NCI-H2029 treated with DMSO at 0.1 percent for 48 hours (cell line): Measurements from ENCODE around the gene UTP25.
"Not testable (repeated sequence)": the region's sequence is repeated elsewhere in the genome, so short reads cannot be mapped to it uniquely, and the experiment has no call there.

ENCODE experiments used
- DNase-seq: peaks from one replicate; lab custom pipeline; 2025; lab: John Stamatoyannopoulos, UW

The UTP25 gene

DNA sequence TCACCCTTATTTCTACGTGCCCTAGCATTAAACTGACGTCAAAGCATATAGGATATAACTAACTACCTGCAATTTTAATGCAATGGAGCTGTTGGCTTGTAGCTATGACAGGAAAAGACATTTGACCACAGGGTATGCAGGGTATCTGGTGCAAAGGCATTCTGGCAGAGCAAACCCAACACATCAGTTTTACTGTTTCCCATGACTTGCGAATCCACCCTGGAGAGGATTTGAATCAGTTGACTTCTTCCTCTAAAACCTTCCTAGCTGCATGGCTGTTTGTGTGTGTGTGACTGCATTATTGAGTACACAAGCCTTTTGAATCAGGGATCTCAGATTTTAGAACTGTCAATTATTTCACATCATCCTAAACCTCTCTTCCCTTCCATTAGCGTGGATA is 68.6 kb downstream of the UTP25 start:
- no peak for DNase-seq

- DNase-seq = not testable (repeated sequence)
Measured at GRCh38 chr1:209898271-209898670, 70.5 kb downstream of the UTP25 start.

DNA sequence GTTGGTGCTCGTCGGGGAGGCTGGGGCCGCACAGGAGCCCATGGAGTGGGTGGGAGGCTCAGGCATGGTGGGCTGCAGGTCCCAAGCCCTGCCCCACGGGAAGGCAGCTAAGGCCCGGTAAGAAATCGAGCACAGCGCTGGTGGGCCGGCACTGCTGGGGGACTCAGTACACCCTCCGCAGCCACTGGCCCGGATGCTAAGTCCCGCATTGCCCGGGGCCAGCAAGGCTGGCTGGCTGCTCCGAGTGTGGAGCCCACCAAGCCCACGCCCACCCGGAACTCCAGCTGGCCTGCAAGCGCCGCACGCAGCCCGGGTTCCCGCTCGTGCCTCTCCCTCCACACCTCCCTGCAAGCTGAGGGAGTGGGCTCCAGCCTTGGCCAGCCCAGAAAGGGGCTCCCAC is 71.1 kb downstream of the UTP25 start:
- DNase-seq = not testable (repeated sequence)

DNA sequence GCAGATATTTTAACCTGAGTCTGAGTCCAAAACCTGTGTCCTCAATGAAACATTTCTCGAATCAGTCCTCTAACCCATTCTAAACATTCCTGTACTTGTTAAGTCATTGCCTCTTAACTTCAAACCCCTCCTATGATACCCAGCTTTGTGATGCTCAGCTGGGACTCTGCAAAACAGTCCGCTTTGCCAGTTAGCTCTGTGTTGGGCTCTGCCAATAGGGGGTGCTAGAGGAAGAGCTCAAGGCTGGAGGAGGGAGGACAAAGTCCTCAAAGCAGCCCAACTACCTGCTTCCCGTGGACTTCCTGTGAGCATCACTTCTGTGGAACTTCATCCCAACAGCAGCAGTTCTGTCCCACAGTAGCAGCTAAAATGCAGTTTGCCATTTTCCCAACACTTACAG is 72.2 kb downstream of the UTP25 start:
- no peak for DNase-seq

- no peak for DNase-seq
Measured at GRCh38 chr1:209900734-209901133, 73.0 kb downstream of the UTP25 start.

GRCh38 chr1:209901211-209901610 is 73.4 kb downstream of the UTP25 start:
- no peak for DNase-seq

DNA sequence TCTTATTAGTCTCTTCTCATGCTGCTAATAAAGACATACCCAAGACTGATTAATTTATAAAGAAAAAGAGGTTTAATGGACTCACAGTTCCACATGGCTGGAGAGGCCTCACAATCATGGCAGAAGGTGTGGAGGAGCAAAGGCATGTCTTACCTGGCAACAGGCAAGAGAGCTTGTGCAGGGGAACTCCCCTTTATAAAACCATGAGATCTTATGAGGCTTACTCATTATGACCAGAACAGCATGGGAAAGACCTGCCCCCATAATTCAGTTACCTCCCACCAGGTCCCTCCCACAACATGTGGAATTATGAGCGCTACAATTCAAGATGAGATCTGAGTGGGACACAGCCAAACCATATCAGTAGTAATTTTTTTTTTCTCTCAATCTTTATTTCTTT is 77.0 kb downstream of the UTP25 start:
- DNase-seq = not testable (repeated sequence)
